IPS-18c (cell line): ENCODE results near the gene ELF1.
"Not testable (repeated sequence)": the region's sequence is repeated elsewhere in the genome, so short reads cannot be mapped to it uniquely, and the experiment has no call there.

Experiments used
- H3K4me3 ChIP-seq: 2 replicates; pipeline ENCODE4 v1.7.0; 2013; ENCODE audit warnings: low read depth, mild to moderate bottlenecking, low read length, moderate library complexity; ENCODE audit not compliant: insufficient read depth
- H3K9me3 ChIP-seq: one replicate; pipeline ENCODE4 v1.6.1; 2013; ENCODE audit warnings: mild to moderate bottlenecking, low read length, moderate library complexity; ENCODE audit not compliant: control insufficient read depth, insufficient read depth

ELF1 gene

GRCh38 chr13:40900568-40900967, 118.5 kb downstream of the ELF1 start:
- H3K4me3 ChIP-seq, H3K9me3 ChIP-seq: not testable (repeated sequence)

- Histone ChIP-seq H3K9me3 (no peaks in the 10 kb centered on the region), H3K4me3 (no peak overlapping the region)
Observed at GRCh38 chr13:40897053-40897452, 122.1 kb downstream of the ELF1 start.

GRCh38 chr13:40895227-40896184, 123.6 kb downstream of the ELF1 start:
- H3K9me3 ChIP-seq = no peaks in the 10 kb centered on the region
- H3K4me3 ChIP-seq = no peak overlapping the region

GRCh38 chr13:40893573-40893972, 125.5 kb downstream of the ELF1 start:
- H3K9me3 ChIP-seq, H3K4me3 ChIP-seq: not testable (repeated sequence)

- peaks cover 2% of the 10 kb centered on the region for H3K9me3 ChIP-seq
Observed at GRCh38 chr13:40886017-40886416, 133.1 kb downstream of the ELF1 start.

GRCh38 chr13:40884175-40884574, 134.9 kb downstream of the ELF1 start:
- H3K4me3 ChIP-seq, H3K9me3 ChIP-seq: not testable (repeated sequence)

More at GRCh38 chr13:40886017-40886416, 133.1 kb downstream of the ELF1 start:
- no peak overlapping the region for H3K4me3 ChIP-seq
